Gastrocnemius medialis (tissue), 4 donors: Measurements from ENCODE around the gene ANTKMT.

Experiments
- POLR2A ChIP-seq, 2 donors: fragments of 450-650 bp; IDR thresholded peaks; one replicate each; pipeline ENCODE4 v1.6.1; 2017; ENCODE audit warnings: antibody characterized with exemption in 2 of 2, mild to moderate bottlenecking in 2 of 2, moderate library complexity in 2 of 2
- TF ChIP-seq, protein P1 (sequence below), 5 experiments: fragments of 450-650 bp in 3 of 5; fragments of 200-600 bp in 2 of 5; sonication (generic) in 2 of 5; IDR thresholded peaks in 4 of 5; conservative IDR thresholded peaks in 1 of 5; 1 replicate in 4 of 5; 2 replicates in 1 of 5; pipeline ENCODE4 v1.5.1; 2016 to 2019; ENCODE audit warnings: antibody characterized with exemption in 5 of 5, mild to moderate bottlenecking in 3 of 5, moderate library complexity in 3 of 5

DNA sequence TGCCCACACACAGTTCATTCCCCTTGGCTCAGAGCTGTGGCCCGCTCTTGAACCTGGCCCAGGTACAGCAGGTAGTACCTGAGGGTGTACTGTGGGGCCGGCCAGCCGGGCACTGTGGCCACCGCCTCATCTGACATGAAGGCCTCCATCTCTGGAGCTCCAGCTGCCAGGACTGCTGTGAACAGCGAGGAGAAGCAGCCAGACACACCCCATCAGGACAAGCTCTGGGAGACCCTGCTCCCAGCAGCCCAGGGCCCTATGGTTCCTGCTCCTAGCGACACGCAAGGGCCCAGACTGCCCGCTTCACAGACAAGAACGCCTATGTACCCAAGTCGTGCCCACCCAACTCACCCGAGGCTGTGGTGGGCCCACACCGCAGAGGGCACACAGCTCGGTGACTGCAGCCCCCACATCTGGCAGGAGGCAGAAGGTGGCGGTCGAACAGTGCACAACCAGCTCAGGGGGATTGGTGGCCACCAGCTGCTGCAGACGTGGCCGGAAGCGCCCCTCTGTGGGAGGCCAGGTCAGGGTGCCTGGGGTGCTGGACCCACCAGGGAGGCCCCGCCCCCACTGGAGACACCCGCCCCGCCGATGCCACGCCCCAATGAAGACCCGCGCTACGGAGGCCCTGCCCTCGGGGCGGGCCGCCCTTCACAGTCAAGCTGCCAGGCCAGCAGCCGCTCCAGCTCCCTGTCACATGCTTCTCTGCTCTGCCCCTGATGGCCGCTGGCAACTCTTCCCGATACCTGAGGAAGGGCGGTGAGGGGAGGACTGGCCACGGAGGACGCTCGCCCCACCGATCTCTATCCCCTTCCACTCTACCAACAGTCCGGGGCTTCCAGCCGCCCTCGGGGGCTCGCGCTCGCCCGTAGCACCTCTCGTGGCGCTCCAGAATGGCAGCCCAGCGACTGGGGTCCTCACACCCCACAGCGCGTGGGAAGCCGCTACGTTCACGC is 41.8 kb upstream of the ANTKMT start:
- TF ChIP-seq, protein P1, sequence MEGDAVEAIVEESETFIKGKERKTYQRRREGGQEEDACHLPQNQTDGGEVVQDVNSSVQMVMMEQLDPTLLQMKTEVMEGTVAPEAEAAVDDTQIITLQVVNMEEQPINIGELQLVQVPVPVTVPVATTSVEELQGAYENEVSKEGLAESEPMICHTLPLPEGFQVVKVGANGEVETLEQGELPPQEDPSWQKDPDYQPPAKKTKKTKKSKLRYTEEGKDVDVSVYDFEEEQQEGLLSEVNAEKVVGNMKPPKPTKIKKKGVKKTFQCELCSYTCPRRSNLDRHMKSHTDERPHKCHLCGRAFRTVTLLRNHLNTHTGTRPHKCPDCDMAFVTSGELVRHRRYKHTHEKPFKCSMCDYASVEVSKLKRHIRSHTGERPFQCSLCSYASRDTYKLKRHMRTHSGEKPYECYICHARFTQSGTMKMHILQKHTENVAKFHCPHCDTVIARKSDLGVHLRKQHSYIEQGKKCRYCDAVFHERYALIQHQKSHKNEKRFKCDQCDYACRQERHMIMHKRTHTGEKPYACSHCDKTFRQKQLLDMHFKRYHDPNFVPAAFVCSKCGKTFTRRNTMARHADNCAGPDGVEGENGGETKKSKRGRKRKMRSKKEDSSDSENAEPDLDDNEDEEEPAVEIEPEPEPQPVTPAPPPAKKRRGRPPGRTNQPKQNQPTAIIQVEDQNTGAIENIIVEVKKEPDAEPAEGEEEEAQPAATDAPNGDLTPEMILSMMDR (IDR thresholded peaks at IDR 0.05 in 4 of 5, conservative IDR thresholded peaks at IDR 0.05 in 1 of 5): no peak
- no peak for TF ChIP-seq POLR2A (IDR thresholded peaks at IDR 0.05)
